ENCODE data around the gene COL8A1.

GRCh38 chr3:99644017-99644416, 5.6 kb downstream of the COL8A1 start:
- TF ChIP-seq ZFP3 (CRISPR knock-in tag; IDR thresholded peaks at IDR 0.05) (no peak), SNAI2 (CRISPR knock-in tag; IDR thresholded peaks at IDR 0.05) (no peak), TCF4 (CRISPR knock-in tag; IDR thresholded peaks at IDR 0.05; ENCODE audit: borderline replicate concordance) (no peak), ARNTL (CRISPR knock-in tag; IDR thresholded peaks at IDR 0.05; ENCODE audit: borderline replicate concordance, low read depth) (no peak), OSR1 (CRISPR knock-in tag; IDR thresholded peaks at IDR 0.05) (no peak), RARB (CRISPR knock-in tag; IDR thresholded peaks at IDR 0.05) (no peak)
- TF ChIP-seq, protein P1, sequence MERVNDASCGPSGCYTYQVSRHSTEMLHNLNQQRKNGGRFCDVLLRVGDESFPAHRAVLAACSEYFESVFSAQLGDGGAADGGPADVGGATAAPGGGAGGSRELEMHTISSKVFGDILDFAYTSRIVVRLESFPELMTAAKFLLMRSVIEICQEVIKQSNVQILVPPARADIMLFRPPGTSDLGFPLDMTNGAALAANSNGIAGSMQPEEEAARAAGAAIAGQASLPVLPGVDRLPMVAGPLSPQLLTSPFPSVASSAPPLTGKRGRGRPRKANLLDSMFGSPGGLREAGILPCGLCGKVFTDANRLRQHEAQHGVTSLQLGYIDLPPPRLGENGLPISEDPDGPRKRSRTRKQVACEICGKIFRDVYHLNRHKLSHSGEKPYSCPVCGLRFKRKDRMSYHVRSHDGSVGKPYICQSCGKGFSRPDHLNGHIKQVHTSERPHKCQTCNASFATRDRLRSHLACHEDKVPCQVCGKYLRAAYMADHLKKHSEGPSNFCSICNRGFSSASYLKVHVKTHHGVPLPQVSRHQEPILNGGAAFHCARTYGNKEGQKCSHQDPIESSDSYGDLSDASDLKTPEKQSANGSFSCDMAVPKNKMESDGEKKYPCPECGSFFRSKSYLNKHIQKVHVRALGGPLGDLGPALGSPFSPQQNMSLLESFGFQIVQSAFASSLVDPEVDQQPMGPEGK (CRISPR knock-in tag; IDR thresholded peaks at IDR 0.05; ENCODE audit: borderline replicate concordance): no peak
- TF ChIP-seq, protein P2, sequence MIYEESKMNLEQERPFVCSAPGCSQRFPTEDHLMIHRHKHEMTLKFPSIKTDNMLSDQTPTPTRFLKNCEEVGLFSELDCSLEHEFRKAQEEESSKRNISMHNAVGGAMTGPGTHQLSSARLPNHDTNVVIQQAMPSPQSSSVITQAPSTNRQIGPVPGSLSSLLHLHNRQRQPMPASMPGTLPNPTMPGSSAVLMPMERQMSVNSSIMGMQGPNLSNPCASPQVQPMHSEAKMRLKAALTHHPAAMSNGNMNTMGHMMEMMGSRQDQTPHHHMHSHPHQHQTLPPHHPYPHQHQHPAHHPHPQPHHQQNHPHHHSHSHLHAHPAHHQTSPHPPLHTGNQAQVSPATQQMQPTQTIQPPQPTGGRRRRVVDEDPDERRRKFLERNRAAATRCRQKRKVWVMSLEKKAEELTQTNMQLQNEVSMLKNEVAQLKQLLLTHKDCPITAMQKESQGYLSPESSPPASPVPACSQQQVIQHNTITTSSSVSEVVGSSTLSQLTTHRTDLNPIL (CRISPR knock-in tag; IDR thresholded peaks at IDR 0.05; ENCODE audit: low read depth): no peak

Data from SK-N-SH treated with all-trans-retinoic acid at 6 μM for 48 hours (cell line).